Activated naive CD8-positive, alpha-beta T cell treated with anti-CD3 and anti-CD28 coated beads, Interleukin-2, amount 10 ng/mL, durations not matched to agents 7 days and 5 days (primary cell): ENCODE results near the gene PRAMEF9. TPM values are rescaled to one million over a fixed set of nuclear protein-coding genes. Genes with fewer than 3 reads are reported as not detected.

Experiments
- total RNA-seq, 2 experiments: library from RNA; stranded (reverse); gene quantifications; one replicate each; pipeline ENCODE4 v1.2.3, GENCODE V29; 2021

Gene PRAMEF9
- total RNA-seq, 2 experiments from 2014 or later, result not detected

Other genes starting within 250 kb of the PRAMEF9 start
- gene PRAMEF6, start 224.3 kb upstream of the PRAMEF9 start, total RNA-seq, result not detected
- not detected for gene PRAMEF27, start 115.3 kb upstream of the PRAMEF9 start, total RNA-seq
- gene HNRNPCL3, start 111.1 kb upstream of the PRAMEF9 start, total RNA-seq, result not detected
- not detected for gene PRAMEF25, start 101.1 kb upstream of the PRAMEF9 start, total RNA-seq
- gene HNRNPCL2, start 55.0 kb upstream of the PRAMEF9 start, total RNA-seq, result not detected
- not detected for gene PRAMEF26, start 15.8 kb upstream of the PRAMEF9 start, total RNA-seq
- gene HNRNPCL4, start 6.2 kb upstream of the PRAMEF9 start, total RNA-seq, result not detected
- not detected for gene PRAMEF13, start 29.6 kb downstream of the PRAMEF9 start, total RNA-seq
- gene PRAMEF18, start 54.3 kb downstream of the PRAMEF9 start, total RNA-seq, result not detected
- gene PRAMEF5, start 82.3 kb downstream of the PRAMEF9 start, total RNA-seq, result not detected
- gene PRAMEF8, start 113.3 kb downstream of the PRAMEF9 start, total RNA-seq, result not detected
- gene PRAMEF33, start 131.7 kb downstream of the PRAMEF9 start, total RNA-seq, result not detected
- not detected for gene PRAMEF15, start 143.7 kb downstream of the PRAMEF9 start, total RNA-seq
- not detected for gene PRAMEF14, start 175.3 kb downstream of the PRAMEF9 start, total RNA-seq
- not detected for gene PRAMEF19, start 200.1 kb downstream of the PRAMEF9 start, total RNA-seq
- gene PRAMEF17, start 217.8 kb downstream of the PRAMEF9 start, total RNA-seq, result not detected
- not detected for gene PRAMEF20, start 238.6 kb downstream of the PRAMEF9 start, total RNA-seq